Neuronal stem cell (in vitro differentiated cells): ENCODE measurements around the gene KHSRP.
A peak's percentile ranks its signal among the peaks of the same experiment; 100 is the strongest.

Source experiments
- DNase-seq: peaks from one replicate; pipeline ENCODE4 v3.0.0-alpha.2; 2013; ENCODE audit warnings: low spot score
- H2AFZ ChIP-seq: one replicate; pipeline ENCODE4 v1.6.1; 2013; ENCODE audit warnings: mild to moderate bottlenecking, low read length, inconsistent platforms
- H2AK5ac ChIP-seq: 2 replicates; pipeline ENCODE4 v1.6.1; 2013; ENCODE audit warnings: low read depth, mild to moderate bottlenecking, inconsistent platforms, low read length, moderate library complexity, mixed read lengths
- H2BK120ac ChIP-seq: 2 replicates; pipeline ENCODE4 v1.6.1; 2013; ENCODE audit warnings: low read depth, mild to moderate bottlenecking, inconsistent platforms, low read length, moderate library complexity, mixed read lengths
- H2BK12ac ChIP-seq: one replicate; pipeline ENCODE4 v1.6.1; 2013; ENCODE audit warnings: low read length, inconsistent platforms
- H2BK15ac ChIP-seq: 2 replicates; pipeline ENCODE4 v1.6.1; 2013; ENCODE audit warnings: mild to moderate bottlenecking, low read length, inconsistent platforms, mixed read lengths
- H2BK5ac ChIP-seq: one replicate; pipeline ENCODE4 v1.6.1; 2013; ENCODE audit warnings: inconsistent platforms, mild to moderate bottlenecking, low read length, moderate library complexity
- H3K14ac ChIP-seq: one replicate; pipeline ENCODE4 v1.6.1; 2013; ENCODE audit warnings: low read length, inconsistent platforms
- H3K18ac ChIP-seq: 2 replicates; pipeline ENCODE4 v1.6.1; 2013; ENCODE audit warnings: low read length, inconsistent platforms
- H3K23ac ChIP-seq: 2 replicates; pipeline ENCODE4 v1.6.1; 2013; ENCODE audit warnings: low read depth, mild to moderate bottlenecking, mixed read lengths, low read length, inconsistent platforms; ENCODE audit not compliant: poor library complexity
- H3K27ac ChIP-seq: replicated peaks from 3 replicates; pipeline ENCODE4 v1.5.1; 2013; ENCODE audit warnings: low read length, inconsistent platforms
- H3K27me3 ChIP-seq, 3 experiments: 2 replicates each; pipeline ENCODE4 v1.6.1; 2013; ENCODE audit warnings: low read length in 3 of 3, mild to moderate bottlenecking in 2 of 3, inconsistent platforms in 1 of 3, low read depth in 1 of 3, mixed read lengths in 1 of 3, moderate library complexity in 1 of 3; ENCODE audit not compliant: control insufficient read depth in 3 of 3, insufficient read depth in 3 of 3
- H3K36me3 ChIP-seq, 2 donors: replicated peaks in 1 of 2; 2 replicates each; pipeline ENCODE4 v1.6.1; 2013; ENCODE audit warnings: low read length in 2 of 2; ENCODE audit not compliant: control insufficient read depth in 2 of 2, insufficient read depth in 2 of 2
- H3K4ac ChIP-seq: 2 replicates; pipeline ENCODE4 v1.6.1; 2013; ENCODE audit warnings: inconsistent platforms, mild to moderate bottlenecking, low read length, moderate library complexity
- H3K4me1 ChIP-seq, 2 donors: 1 replicate in 1 of 2; 2 replicates in 1 of 2; pipeline ENCODE4 v1.6.1; 2013; ENCODE audit warnings: low read length in 2 of 2, low read depth in 1 of 2; ENCODE audit not compliant: control insufficient read depth in 2 of 2, insufficient read depth in 1 of 2
- H3K4me2 ChIP-seq: one replicate; pipeline ENCODE4 v1.6.1; 2013; ENCODE audit warnings: mild to moderate bottlenecking, low read length, inconsistent platforms; ENCODE audit not compliant: insufficient read depth, poor library complexity, severe bottlenecking
- H3K4me3 ChIP-seq, 2 donors: 2 replicates each; pipeline ENCODE4 v1.5.1; 2013; ENCODE audit warnings: low read length in 2 of 2, mild to moderate bottlenecking in 2 of 2, inconsistent platforms in 1 of 2, moderate library complexity in 1 of 2
- H3K79me1 ChIP-seq: one replicate; pipeline ENCODE4 v1.6.1; 2013; ENCODE audit warnings: low read depth, mild to moderate bottlenecking, inconsistent platforms, low read length, moderate library complexity
- H3K9ac ChIP-seq: one replicate; pipeline ENCODE4 v1.6.1; 2013; ENCODE audit warnings: mild to moderate bottlenecking, low read depth, low read length, inconsistent platforms; ENCODE audit not compliant: poor library complexity
- H3K9me3 ChIP-seq, 2 donors: replicated peaks in 1 of 2; 2 replicates each; pipeline versions ENCODE3 to v1.6.1; 2013; ENCODE audit warnings: low read length in 2 of 2, mild to moderate bottlenecking in 2 of 2, inconsistent platforms in 1 of 2, low read depth in 1 of 2, mixed read lengths in 1 of 2, moderate library complexity in 1 of 2; ENCODE audit not compliant: control insufficient read depth in 2 of 2, insufficient read depth in 1 of 2
- H4K8ac ChIP-seq: one replicate; pipeline ENCODE4 v1.6.1; 2013; ENCODE audit warnings: low read depth, mild to moderate bottlenecking, inconsistent platforms, low read length, moderate library complexity
- H4K91ac ChIP-seq: one replicate; pipeline ENCODE4 v1.6.1; 2013; ENCODE audit warnings: low read length, low read depth, mild to moderate bottlenecking, inconsistent platforms; ENCODE audit not compliant: poor library complexity
- WGBS, 2 donors: extraction: QIAGEN DNeasy Blood & Tissue Kit; methylation state at CpG; one replicate each; pipeline ENCODE4 v1.1.7; 2013; ENCODE audit warnings: missing lambda C conversion rate in 2 of 2, mixed read lengths in 1 of 2; ENCODE audit not compliant: insufficient read length in 2 of 2, insufficient replicate concordance in 1 of 2; ENCODE audit errors: extremely low coverage in 2 of 2; 5-methylcytosine and 5-hydroxymethylcytosine counted together

The KHSRP gene

GRCh38 chr19:6443986-6444385 is 19.4 kb upstream of the KHSRP start:
- H3K4ac ChIP-seq, result no peak overlapping the region
- H3K4me3 ChIP-seq, result no peak overlapping the region
- no peak overlapping the region for H4K91ac ChIP-seq
- no peak for DNase-seq
- no peak overlapping the region for H4K8ac ChIP-seq
- no peaks in the 10 kb centered on the region for H3K9me3 ChIP-seq
- no peak overlapping the region for H2AK5ac ChIP-seq
- H3K23ac ChIP-seq, result no peak overlapping the region
- H3K79me1 ChIP-seq, result no peaks in the 10 kb centered on the region
- no peak overlapping the region for H3K18ac ChIP-seq
- no peak overlapping the region for H3K27ac ChIP-seq
- H2BK15ac ChIP-seq, result no peak overlapping the region
- peaks cover 2 to 8% of the 10 kb centered on the region in 2 donors for H3K36me3 ChIP-seq
- H3K4me2 ChIP-seq, result no peak overlapping the region
- no peak overlapping the region for H2AFZ ChIP-seq
- no CpG with 5 or more reads among the region's 13 CpGs for WGBS, 2 donors
- H2BK120ac ChIP-seq, result no peak overlapping the region
- H3K4me1 ChIP-seq, result no peaks in the 10 kb centered on the region
- no peak overlapping the region for H2BK12ac ChIP-seq
- H3K9ac ChIP-seq, result no peak overlapping the region
- no peaks in the 10 kb centered on the region for H3K27me3 ChIP-seq
- H3K14ac ChIP-seq, result no peak overlapping the region
- H2BK5ac ChIP-seq, result no peak overlapping the region

- Histone ChIP-seq H3K23ac (no peak overlapping the region), H2BK120ac (no peak overlapping the region), H3K4me3 (no peak overlapping the region), H2BK12ac (no peak overlapping the region), H3K14ac (peak overlapping the region; percentile 21), H2BK15ac (no peak overlapping the region), H4K8ac (no peak overlapping the region), H4K91ac (no peak overlapping the region), H3K9ac (no peak overlapping the region), H2BK5ac (no peak overlapping the region), H3K18ac (no peak overlapping the region), H2AK5ac (no peak overlapping the region), H3K36me3 (peaks cover 2 to 8% of the 10 kb centered on the region in 2 donors), H3K9me3 (no peaks in the 10 kb centered on the region), H2AFZ (no peak overlapping the region), H3K4me1 (no peaks in the 10 kb centered on the region), H3K4me2 (no peak overlapping the region), H3K27me3 (no peaks in the 10 kb centered on the region), H3K27ac (no peak overlapping the region), H3K4ac (no peak overlapping the region), H3K79me1 (no peaks in the 10 kb centered on the region)
- WGBS, 2 donors, result no CpG with 5 or more reads among the region's 13 CpGs
- DNase-seq, result no peak
These were observed 17.6 kb upstream of the KHSRP start for GRCh38 chr19:6442087-6442688.

GRCh38 chr19:6440905-6441304 is 16.3 kb upstream of the KHSRP start:
- H2BK5ac ChIP-seq, result no peak overlapping the region
- no peak overlapping the region for H2AK5ac ChIP-seq
- WGBS, 2 donors, result no CpG with 5 or more reads among the region's 3 CpGs
- H3K27ac ChIP-seq, result no peak overlapping the region
- H3K4me1 ChIP-seq, result no peaks in the 10 kb centered on the region
- no peaks in the 10 kb centered on the region for H3K79me1 ChIP-seq
- no peak overlapping the region for H3K14ac ChIP-seq
- H4K8ac ChIP-seq, result no peak overlapping the region
- no peak overlapping the region for H2BK15ac ChIP-seq
- no peak overlapping the region for H2AFZ ChIP-seq
- no peak for DNase-seq
- H2BK120ac ChIP-seq, result no peak overlapping the region
- no peak overlapping the region for H3K4ac ChIP-seq
- H3K18ac ChIP-seq, result no peak overlapping the region
- H3K9me3 ChIP-seq, result no peaks in the 10 kb centered on the region
- no peak overlapping the region for H3K23ac ChIP-seq
- no peak overlapping the region for H3K4me3 ChIP-seq
- H3K36me3 ChIP-seq, result peaks cover 0 to 2% of the 10 kb centered on the region in 2 donors
- no peak overlapping the region for H3K4me2 ChIP-seq
- H3K27me3 ChIP-seq, result no peaks in the 10 kb centered on the region
- H3K9ac ChIP-seq, result no peak overlapping the region
- no peak overlapping the region for H2BK12ac ChIP-seq
- no peak overlapping the region for H4K91ac ChIP-seq

DNA sequence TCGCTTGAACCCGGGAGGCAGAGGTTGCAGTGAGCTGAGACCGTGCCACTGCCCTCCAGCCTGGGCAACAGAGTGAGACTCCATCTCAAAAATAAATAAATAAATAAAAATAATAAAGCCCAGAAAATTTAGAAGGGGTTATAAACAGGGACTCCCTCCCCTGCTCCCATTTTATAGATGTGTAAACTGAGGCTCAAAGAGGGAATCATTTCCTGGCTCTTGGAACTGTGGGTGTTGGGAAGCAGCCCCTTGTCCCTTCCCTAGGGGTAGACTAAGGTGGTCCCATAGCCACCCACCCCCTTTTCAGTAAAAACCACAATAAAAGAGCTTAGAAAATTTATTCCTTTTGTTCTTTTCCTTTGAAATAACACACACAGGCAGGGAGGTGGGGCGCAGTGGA is 15.1 kb upstream of the KHSRP start:
- H3K9me3 ChIP-seq, result no peaks in the 10 kb centered on the region
- no peak overlapping the region for H3K4ac ChIP-seq
- no peak for DNase-seq
- WGBS, 2 donors, result no CpG with 5 or more reads among the region's 4 CpGs
- no peak overlapping the region for H4K8ac ChIP-seq
- H3K4me3 ChIP-seq, result no peak overlapping the region
- no peak overlapping the region for H3K23ac ChIP-seq
- no peak overlapping the region for H3K9ac ChIP-seq
- no peak overlapping the region for H4K91ac ChIP-seq
- H3K27me3 ChIP-seq, result no peaks in the 10 kb centered on the region
- no peak overlapping the region for H3K18ac ChIP-seq
- H2BK5ac ChIP-seq, result no peak overlapping the region
- H2AFZ ChIP-seq, result no peak overlapping the region
- H3K36me3 ChIP-seq, result peaks cover 0 to 2% of the 10 kb centered on the region in 2 donors
- H3K79me1 ChIP-seq, result no peaks in the 10 kb centered on the region
- no peak overlapping the region for H2BK120ac ChIP-seq
- H2BK15ac ChIP-seq, result no peak overlapping the region
- H3K27ac ChIP-seq, result no peak overlapping the region
- H3K4me2 ChIP-seq, result no peak overlapping the region
- H2BK12ac ChIP-seq, result no peak overlapping the region
- H3K4me1 ChIP-seq, result no peaks in the 10 kb centered on the region
- no peak overlapping the region for H3K14ac ChIP-seq
- H2AK5ac ChIP-seq, result no peak overlapping the region
